Purkinje cell (primary cell): ENCODE measurements around the gene XPNPEP1. TPM values are rescaled to one million over a fixed set of nuclear protein-coding genes. Genes with fewer than 3 reads are reported as not detected.

ENCODE experiments used
- polyA plus RNA-seq: library from polyadenylated mRNA; unstranded; fragments of >200 nt; fragmentation: Nextera tagmentation; gene quantifications from 2 replicates; pipeline ENCODE4 v1.2.1, GENCODE V29; 2014

XPNPEP1 gene
- polyA plus RNA-seq, result 12.9 and 29.4 TPM in 2 replicates

GRCh38 chr10:109922976-109923921, at the start of gene XPNPEP1:
Gene XPNPEP1 (minus strand): TSS chr10:109923511. CDS start chr10:109923433, 78 bp downstream.

Other genes starting within 250 kb of the XPNPEP1 start
- gene ADD3, start 84.5 kb upstream of the XPNPEP1 start, polyA plus RNA-seq, result 86.2 and 102 TPM in 2 replicates